AG09309 (cell line): ENCODE measurements around the gene GJA4.

Experiments used
- DNase-seq: peaks from one replicate; pipeline ENCODE4 v3.0.0-alpha.2; 2010; ENCODE audit warnings: low read depth
- H3K4me3 ChIP-seq: 2 replicates; pipeline ENCODE4 v1.5.1; 2011; ENCODE audit warnings: mild to moderate bottlenecking, low read depth, low read length, moderate library complexity; ENCODE audit not compliant: control insufficient read depth
- CTCF ChIP-seq: IDR thresholded peaks from 2 replicates; pipeline ENCODE4 v1.5.1; 2011; ENCODE audit warnings: mild to moderate bottlenecking, low read depth, low read length, inconsistent platforms; ENCODE audit not compliant: insufficient read depth, control insufficient read depth; ENCODE audit errors: missing control alignments

Gene GJA4

GRCh38 chr1:34792868-34793727 is at the start of gene GJA4:
TSS of gene GJA4 (plus strand) at chr1:34792999. CDS start at chr1:34794214, 1,215 bp downstream.
- no peak within 1 kb of the TSS for H3K4me3 ChIP-seq
- no peak for TF ChIP-seq CTCF
- no peak for DNase-seq

GRCh38 chr1:34743775-34744174 is 49.0 kb upstream of the GJA4 start:
- TF ChIP-seq CTCF, result no peak
- H3K4me3 ChIP-seq, result no peak overlapping the region
- DNase-seq, result no peak

DNA sequence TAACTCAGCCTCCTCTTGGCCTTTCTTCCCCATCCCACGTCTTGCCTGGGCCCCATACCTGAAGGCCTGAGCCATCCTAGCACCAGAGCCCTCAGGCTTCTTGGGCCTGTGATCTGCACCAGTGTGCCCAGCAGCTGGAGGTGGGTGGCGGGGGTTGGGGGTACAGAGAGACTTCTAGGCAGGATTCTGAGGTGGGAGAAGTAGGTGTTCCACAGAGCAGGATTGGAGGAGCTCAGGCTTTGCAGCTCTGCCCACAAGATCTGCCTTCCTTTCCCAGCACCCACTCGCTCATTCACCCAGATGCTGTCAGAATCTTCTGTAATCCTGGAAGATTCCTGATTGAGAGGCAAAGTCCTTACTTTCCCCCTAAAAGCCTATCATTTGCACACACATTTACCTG is 47.9 kb upstream of the GJA4 start:
- no peak for DNase-seq
- H3K4me3 ChIP-seq, result no peak overlapping the region
- TF ChIP-seq CTCF, result no peak

GRCh38 chr1:34745666-34746065 is 47.1 kb upstream of the GJA4 start:
- H3K4me3 ChIP-seq, result no peak overlapping the region
- no peak for DNase-seq
- no peak for TF ChIP-seq CTCF

DNA sequence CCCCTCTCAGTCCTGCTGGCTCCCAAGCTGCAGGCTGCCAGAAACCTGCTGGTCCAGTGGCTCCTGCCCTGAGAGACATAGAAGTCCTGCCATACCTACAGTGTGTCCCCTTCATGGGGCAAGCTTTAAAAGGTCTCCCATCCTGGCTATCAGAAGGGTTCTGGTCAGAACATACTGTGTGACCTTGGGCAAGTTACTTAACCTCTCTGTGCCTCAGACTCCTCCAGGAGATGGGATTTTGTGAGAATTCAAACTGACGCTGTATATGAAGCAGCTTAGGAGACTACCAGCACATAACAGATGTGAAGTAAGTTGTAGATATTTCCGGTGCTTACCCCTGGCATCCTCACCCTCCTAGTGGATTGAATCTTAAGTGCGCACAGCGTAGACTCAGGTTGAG is 46.7 kb upstream of the GJA4 start:
- H3K4me3 ChIP-seq, result no peak overlapping the region
- no peak for TF ChIP-seq CTCF
- DNase-seq, result no peak

GRCh38 chr1:34746785-34747637 is 45.8 kb upstream of the GJA4 start:
- no peak overlapping the region for H3K4me3 ChIP-seq
- no peak for DNase-seq
- no peak for TF ChIP-seq CTCF
